HUES64 (cell line): ENCODE results near the gene GPC6.

Experiments used
- H3K27ac ChIP-seq: 2 replicates; pipeline ENCODE4 v1.7.0; 2013; ENCODE audit warnings: low read depth, low read length, inconsistent platforms
- H3K27me3 ChIP-seq: 2 replicates; pipeline ENCODE4 v1.6.1; 2013; ENCODE audit warnings: mild to moderate bottlenecking, low read length; ENCODE audit not compliant: insufficient read depth
- H3K36me3 ChIP-seq: 2 replicates; pipeline ENCODE4 v1.6.1; 2013; ENCODE audit warnings: mild to moderate bottlenecking, low read length; ENCODE audit not compliant: insufficient read depth
- H3K4me1 ChIP-seq: 2 replicates; pipeline ENCODE4 v1.6.1; 2013; ENCODE audit warnings: mild to moderate bottlenecking, low read length, moderate library complexity; ENCODE audit not compliant: insufficient read depth
- H3K4me3 ChIP-seq: 2 replicates; pipeline ENCODE4 v1.5.1; 2013; ENCODE audit warnings: mild to moderate bottlenecking, low read length, moderate library complexity
- H3K9ac ChIP-seq: 2 replicates; pipeline ENCODE4 v1.6.1; 2013; ENCODE audit warnings: mild to moderate bottlenecking, low read depth, low read length
- H3K9me3 ChIP-seq: 2 replicates; pipeline ENCODE4 v1.6.1; 2013; ENCODE audit warnings: low read depth, low read length; ENCODE audit not compliant: insufficient read depth
- WGBS: fragments of 150-250, 120-280 bp; methylation state at CpG from one replicate; pipeline ENCODE4 v1.1.7; 2013; ENCODE audit warnings: missing lambda C conversion rate; 5-methylcytosine and 5-hydroxymethylcytosine counted together

Gene GPC6

GRCh38 chr13:93411186-93411680 lies 184.6 kb downstream of the GPC6 start:
- Histone ChIP-seq H3K4me3 (no peak overlapping the region), H3K9ac (no peak overlapping the region), H3K4me1 (peaks cover 18% of the 10 kb centered on the region), H3K27ac (no peak overlapping the region), H3K36me3 (no peaks in the 10 kb centered on the region), H3K27me3 (no peaks in the 10 kb centered on the region), H3K9me3 (no peaks in the 10 kb centered on the region)
- WGBS = 96% methylated on average over 3 of the region's 3 CpGs

DNA sequence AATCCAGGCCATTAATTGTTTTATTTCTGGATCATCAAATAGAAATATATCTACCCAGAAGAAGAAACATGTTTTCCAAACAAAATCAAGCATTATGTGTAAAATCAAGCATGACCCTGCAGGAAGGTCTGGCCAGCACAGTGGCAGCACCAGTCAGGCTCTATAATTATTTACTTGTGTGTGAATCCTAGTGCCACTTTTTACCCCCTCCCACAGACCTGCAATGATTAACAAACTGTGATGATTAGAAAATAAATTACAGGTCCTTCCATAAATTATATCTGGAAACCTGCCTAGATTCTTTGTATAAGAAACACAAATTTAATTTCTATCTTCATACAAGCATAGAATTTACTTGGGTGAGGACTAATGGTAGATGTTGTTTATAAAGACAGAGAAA lies 186.1 kb downstream of the GPC6 start:
- no peaks in the 10 kb centered on the region for H3K36me3 ChIP-seq
- H3K27ac ChIP-seq = no peak overlapping the region

DNA sequence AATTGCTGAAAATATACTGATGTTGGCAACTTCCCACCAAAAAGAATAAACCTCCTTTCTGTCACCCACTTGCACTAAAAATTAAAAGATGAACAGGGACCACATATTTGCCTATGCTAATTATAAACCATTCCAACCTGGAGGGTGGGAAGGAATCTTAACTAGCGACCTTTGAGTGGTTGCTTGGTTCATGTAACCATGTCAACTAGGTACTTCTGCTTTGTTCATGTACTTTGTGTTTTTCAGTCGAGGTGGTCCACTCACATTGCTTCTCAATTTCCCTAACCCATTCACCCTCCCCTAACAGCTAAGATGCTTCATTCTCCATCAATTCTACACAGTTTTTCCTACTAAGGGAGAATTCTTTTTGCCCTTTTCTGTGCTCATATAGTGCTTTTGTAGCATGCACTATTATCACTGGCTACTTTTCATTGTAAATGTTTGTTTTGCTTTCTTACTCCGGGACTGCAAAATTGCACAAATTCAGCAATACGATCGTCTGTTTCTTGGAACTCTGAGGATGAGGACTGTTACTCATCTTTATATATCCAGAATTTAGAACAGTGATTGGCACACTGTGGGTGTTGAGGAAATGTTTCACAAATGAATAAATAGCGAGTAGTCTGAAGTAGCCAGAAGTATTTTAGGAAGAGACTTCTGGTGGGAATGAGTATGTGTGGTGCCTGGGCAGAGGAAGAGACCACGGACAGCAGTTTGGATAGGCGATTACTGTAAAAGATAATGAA lies 187.5 kb downstream of the GPC6 start:
- H3K27me3 ChIP-seq = no peaks in the 10 kb centered on the region
- H3K36me3 ChIP-seq = no peaks in the 10 kb centered on the region
- no peak overlapping the region for H3K27ac ChIP-seq
- H3K9ac ChIP-seq = no peak overlapping the region
- no peak overlapping the region for H3K4me3 ChIP-seq
- WGBS = 72% methylated on average over 8 of the region's 8 CpGs
- H3K4me1 ChIP-seq = peaks cover 22% of the 10 kb centered on the region
- H3K9me3 ChIP-seq = no peaks in the 10 kb centered on the region

More for the DNA sequence above, 186.1 kb downstream of the GPC6 start:
- Histone ChIP-seq H3K4me3 (no peak overlapping the region), H3K9me3 (no peaks in the 10 kb centered on the region), H3K27me3 (no peaks in the 10 kb centered on the region), H3K4me1 (peaks cover 18% of the 10 kb centered on the region), H3K9ac (no peak overlapping the region)

GRCh38 chr13:93416736-93417355 lies 190.2 kb downstream of the GPC6 start:
- 87% methylated on average over 1 of the region's 1 CpG for WGBS
- no peak overlapping the region for H3K27ac ChIP-seq
- no peaks in the 10 kb centered on the region for H3K27me3 ChIP-seq
- no peak overlapping the region for H3K9ac ChIP-seq
- peaks cover 43% of the 10 kb centered on the region for H3K4me1 ChIP-seq
- no peaks in the 10 kb centered on the region for H3K36me3 ChIP-seq
- H3K4me3 ChIP-seq = no peak overlapping the region
- no peaks in the 10 kb centered on the region for H3K9me3 ChIP-seq

- Histone ChIP-seq H3K4me3 (no peak overlapping the region), H3K9ac (no peak overlapping the region), H3K27ac (no peak overlapping the region), H3K4me1 (peaks cover 43% of the 10 kb centered on the region), H3K36me3 (no peaks in the 10 kb centered on the region), H3K27me3 (no peaks in the 10 kb centered on the region), H3K9me3 (no peaks in the 10 kb centered on the region)
- over 99% methylated on average over 8 of the region's 8 CpGs for WGBS
Measured at GRCh38 chr13:93418398-93418797, 191.8 kb downstream of the GPC6 start.

- Histone ChIP-seq H3K4me3 (no peak overlapping the region), H3K27me3 (no peaks in the 10 kb centered on the region), H3K9me3 (no peaks in the 10 kb centered on the region), H3K36me3 (no peaks in the 10 kb centered on the region), H3K27ac (no peak overlapping the region), H3K9ac (no peak overlapping the region), H3K4me1 (peaks cover 28% of the 10 kb centered on the region)
- 3% methylated on average over 1 of the region's 1 CpG for WGBS
Measured at GRCh38 chr13:93420206-93420605, 193.6 kb downstream of the GPC6 start.

DNA sequence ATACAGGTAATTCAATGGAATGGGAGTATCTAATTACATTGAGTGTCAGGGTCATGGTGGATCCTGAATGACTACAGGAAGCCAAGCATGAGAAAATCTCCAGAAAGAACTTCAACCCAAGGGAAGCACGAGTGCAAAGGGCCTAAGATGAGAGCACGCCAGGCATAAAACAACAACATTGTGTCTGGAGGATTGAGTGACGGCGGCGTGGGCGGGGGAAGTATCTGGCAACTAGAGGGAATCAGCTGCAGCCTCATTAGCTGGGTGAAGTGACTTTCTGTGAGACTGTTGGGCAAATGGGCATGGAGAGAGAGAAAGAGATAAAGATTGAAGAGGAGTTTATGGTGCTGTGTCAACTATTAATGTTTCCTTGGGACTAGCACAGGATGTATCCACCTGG lies 194.3 kb downstream of the GPC6 start:
- H3K36me3 ChIP-seq = no peaks in the 10 kb centered on the region
- H3K9me3 ChIP-seq = no peaks in the 10 kb centered on the region
- H3K4me3 ChIP-seq = no peak overlapping the region
- peaks cover 28% of the 10 kb centered on the region for H3K4me1 ChIP-seq
- no peak overlapping the region for H3K27ac ChIP-seq
- 83% methylated on average over 6 of the region's 6 CpGs for WGBS
- no peak overlapping the region for H3K9ac ChIP-seq
- H3K27me3 ChIP-seq = no peaks in the 10 kb centered on the region

DNA sequence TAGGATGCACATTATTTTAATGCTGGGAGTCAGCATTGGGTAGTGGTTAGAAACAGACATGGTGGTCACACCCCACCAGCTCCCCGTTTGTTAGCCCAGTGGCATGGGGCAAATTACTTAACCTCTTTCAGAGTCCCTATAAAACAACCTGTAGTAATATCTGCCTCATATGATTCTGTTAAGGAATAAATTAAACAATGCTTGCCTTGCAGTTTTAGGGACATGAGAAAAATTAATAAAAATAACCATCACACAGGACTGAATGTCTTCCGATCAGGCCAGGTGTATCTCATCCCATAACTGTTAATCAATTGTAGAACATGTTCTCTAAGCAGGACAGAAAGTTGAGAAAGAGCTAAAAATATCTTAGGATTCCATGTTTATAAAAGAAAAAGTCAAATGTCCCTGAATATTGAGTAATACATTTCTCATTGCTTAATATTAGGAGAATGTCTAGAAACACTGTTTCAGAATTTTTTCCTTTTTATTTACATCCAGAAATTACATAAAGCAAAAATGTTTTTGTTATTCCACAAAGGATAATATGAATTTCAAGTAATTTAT lies 196.5 kb downstream of the GPC6 start:
- H3K36me3 ChIP-seq = no peaks in the 10 kb centered on the region
- no peak overlapping the region for H3K4me3 ChIP-seq
- no peak overlapping the region for H3K27ac ChIP-seq
- H3K27me3 ChIP-seq = no peaks in the 10 kb centered on the region
- WGBS = 83% methylated on average over 2 of the region's 2 CpGs
- peaks cover 28% of the 10 kb centered on the region for H3K4me1 ChIP-seq
- H3K9me3 ChIP-seq = no peaks in the 10 kb centered on the region
- no peak overlapping the region for H3K9ac ChIP-seq

DNA sequence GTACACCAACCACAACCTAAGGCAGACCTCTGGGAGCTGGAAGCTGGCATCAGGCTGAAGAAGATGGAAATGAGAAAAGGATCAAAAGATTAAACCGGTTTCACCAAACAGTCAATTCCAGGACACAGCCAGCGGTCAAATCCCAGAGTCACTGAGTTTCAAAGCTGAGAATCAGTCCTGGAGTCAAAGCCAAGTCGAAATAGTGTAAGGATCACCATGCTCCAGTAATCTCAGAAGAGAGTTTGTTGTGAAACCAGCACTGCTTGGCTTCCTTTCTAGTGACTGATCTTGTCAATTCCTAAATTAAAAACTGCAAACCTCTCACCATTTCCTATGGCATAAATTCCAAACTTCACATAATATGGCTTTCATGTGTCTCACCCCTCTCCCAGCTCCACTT lies 198.8 kb downstream of the GPC6 start:
- WGBS = 96% methylated on average over 3 of the region's 3 CpGs
- Histone ChIP-seq H3K4me3 (no peak overlapping the region), H3K27me3 (no peaks in the 10 kb centered on the region), H3K27ac (no peak overlapping the region), H3K4me1 (peaks cover 12% of the 10 kb centered on the region), H3K36me3 (no peaks in the 10 kb centered on the region), H3K9me3 (no peaks in the 10 kb centered on the region), H3K9ac (no peak overlapping the region)

DNA sequence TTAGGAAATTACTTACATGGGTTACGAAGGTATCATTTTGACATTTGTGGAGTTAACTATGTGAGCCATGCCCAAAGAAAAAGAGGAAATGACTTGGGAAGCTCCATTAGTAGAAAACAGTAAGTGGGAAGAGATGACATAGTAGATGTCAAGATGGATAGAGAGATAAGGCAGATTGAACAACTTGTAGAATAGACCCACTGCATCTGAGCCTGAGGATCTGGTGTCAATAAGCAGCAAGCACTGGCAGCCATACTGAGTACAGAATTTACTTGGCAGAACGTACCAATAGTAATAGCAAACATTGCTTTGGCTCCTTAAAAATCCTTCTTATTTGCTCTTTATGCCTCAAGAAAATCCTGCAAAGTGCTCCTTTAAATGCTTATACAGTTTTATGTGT lies 203.8 kb downstream of the GPC6 start:
- H3K36me3 ChIP-seq = no peaks in the 10 kb centered on the region
- no peaks in the 10 kb centered on the region for H3K27me3 ChIP-seq
- H3K9ac ChIP-seq = no peak overlapping the region
- H3K4me3 ChIP-seq = no peak overlapping the region
- no peaks in the 10 kb centered on the region for H3K9me3 ChIP-seq
- no peak overlapping the region for H3K27ac ChIP-seq
- H3K4me1 ChIP-seq = peaks cover under 1% of the 10 kb centered on the region; the same call in 1 of the 2 replicates
- WGBS = 92% methylated on average over 2 of the region's 2 CpGs

DNA sequence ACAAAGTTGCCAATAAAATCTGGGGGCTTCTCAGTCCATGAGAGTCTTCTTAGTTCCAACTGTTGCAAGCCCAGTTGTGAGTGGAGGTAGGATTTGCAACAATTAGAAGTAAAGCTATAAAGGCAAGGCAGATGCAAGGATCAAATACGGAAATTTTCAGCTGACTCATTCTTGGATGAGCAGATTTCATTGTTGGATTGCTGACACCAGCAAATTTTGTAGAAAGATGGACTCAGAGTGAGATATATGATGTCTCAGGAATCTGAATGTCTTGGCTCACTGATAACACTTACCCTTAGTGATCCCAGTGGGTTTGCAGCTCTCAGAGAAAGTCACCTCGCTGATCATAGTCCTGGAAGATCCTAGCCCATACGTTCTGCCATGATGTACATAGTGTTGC lies 209.0 kb downstream of the GPC6 start:
- Histone ChIP-seq H3K4me1 (no peaks in the 10 kb centered on the region), H3K4me3 (no peak overlapping the region), H3K27me3 (no peaks in the 10 kb centered on the region), H3K9ac (no peak overlapping the region), H3K9me3 (no peaks in the 10 kb centered on the region), H3K36me3 (no peaks in the 10 kb centered on the region), H3K27ac (no peak overlapping the region)
- whole genome bisulfite sequencing = 97% methylated on average over 3 of the region's 3 CpGs
